K562 (cell line): ENCODE measurements around the gene PPWD1.

Experiments used
- CREB1 ChIP-seq, 2 experiments: sonication (generic) in 1 of 2; formaldehyde crosslinking in 1 of 2; IDR thresholded peaks; 2 replicates each; pipeline versions ENCODE4 v1.6.1 to v1.8.0; 2012 to 2022; ENCODE audit warnings: inconsistent platforms in 1 of 2, mild to moderate bottlenecking in 1 of 2, missing genetic modification reagents in 1 of 2, moderate library complexity in 1 of 2
- IRF2 ChIP-seq: sonication (generic); formaldehyde crosslinking; IDR thresholded peaks from 2 replicates; pipeline ENCODE4 v1.8.1; 2022; ENCODE audit warnings: mild to moderate bottlenecking, missing genetic modification reagents
- JUN ChIP-seq, 2 experiments: sonication (generic) in 1 of 2; formaldehyde crosslinking in 1 of 2; IDR thresholded peaks; 2 replicates each; pipeline versions ENCODE4 v1.6.1 to v1.8.0; 2012 to 2022; ENCODE audit warnings: borderline replicate concordance in 2 of 2, mild to moderate bottlenecking in 2 of 2, improper control_type of control experiment in 1 of 2, low read depth in 1 of 2, low read length in 1 of 2, missing genetic modification reagents in 1 of 2
- L3MBTL2 ChIP-seq: fragments of 450-650 bp; IDR thresholded peaks from 2 replicates; pipeline ENCODE4 v1.6.1; 2016; ENCODE audit warnings: mild to moderate bottlenecking, moderate library complexity
- LARP7 ChIP-seq: fragments of 450-650 bp; IDR thresholded peaks from 2 replicates; pipeline ENCODE4 v1.6.1; 2016
- MAFK ChIP-seq: IDR thresholded peaks from 2 replicates; pipeline ENCODE4 v1.6.1; 2011; ENCODE audit warnings: low read length, improper control_type of control experiment
- NCOA4 ChIP-seq: fragments of 450-650 bp; IDR thresholded peaks from 2 replicates; pipeline ENCODE4 v1.6.1; 2018; ENCODE audit warnings: mild to moderate bottlenecking; ENCODE audit not compliant: partially characterized antibody
- SIX5 ChIP-seq, 2 experiments: IDR thresholded peaks; 2 replicates each; pipeline ENCODE4 v1.6.1; 2011; ENCODE audit warnings: low read length in 2 of 2, borderline replicate concordance in 1 of 2, low read depth in 1 of 2, mild to moderate bottlenecking in 1 of 2, moderate library complexity in 1 of 2; ENCODE audit not compliant: insufficient read depth in 1 of 2
- SP2 ChIP-seq: IDR thresholded peaks from 2 replicates; pipeline ENCODE4 v1.6.1; 2011; ENCODE audit warnings: mild to moderate bottlenecking, low read depth, low read length, moderate library complexity; ENCODE audit not compliant: poor library complexity, severe bottlenecking; ENCODE audit errors: extremely low read depth
- STAT5B ChIP-seq: fragments of 250-450 bp; sonication (Bioruptor Pico); IDR thresholded peaks from 2 replicates; pipeline ENCODE4 v1.8.0; 2021; ENCODE audit warnings: mild to moderate bottlenecking, inconsistent platforms
- TF ChIP-seq, protein P1 (sequence below): sonication (generic); formaldehyde crosslinking; IDR thresholded peaks from 2 replicates; pipeline ENCODE4 v1.8.1; 2023; ENCODE audit warnings: mild to moderate bottlenecking, missing genetic modification reagents
- TF ChIP-seq, protein P2 (sequence below), 3 experiments: IDR thresholded peaks in 2 of 3; conservative IDR thresholded peaks in 1 of 3; 2 replicates each; pipeline ENCODE4 v1.5.1; 2011 to 2012; ENCODE audit warnings: low read length in 3 of 3, mild to moderate bottlenecking in 3 of 3, control low read depth in 2 of 3, improper control_type of control experiment in 1 of 3, inconsistent platforms in 1 of 3, low read depth in 1 of 3, mixed read lengths in 1 of 3, moderate library complexity in 1 of 3; ENCODE audit not compliant: insufficient read depth in 2 of 3
- TF ChIP-seq, protein P3 (sequence below): sonication (generic); formaldehyde crosslinking; IDR thresholded peaks from 2 replicates; pipeline ENCODE4 v1.8.0; 2023; ENCODE audit warnings: mild to moderate bottlenecking, missing genetic modification reagents
- TF ChIP-seq, protein P4 (sequence below): fragments of 200-600 bp; sonication (generic); IDR thresholded peaks from one replicate; pipeline ENCODE4 v1.6.1; 2012; ENCODE audit warnings: mild to moderate bottlenecking, low read depth, low read length, inconsistent platforms

DNA sequence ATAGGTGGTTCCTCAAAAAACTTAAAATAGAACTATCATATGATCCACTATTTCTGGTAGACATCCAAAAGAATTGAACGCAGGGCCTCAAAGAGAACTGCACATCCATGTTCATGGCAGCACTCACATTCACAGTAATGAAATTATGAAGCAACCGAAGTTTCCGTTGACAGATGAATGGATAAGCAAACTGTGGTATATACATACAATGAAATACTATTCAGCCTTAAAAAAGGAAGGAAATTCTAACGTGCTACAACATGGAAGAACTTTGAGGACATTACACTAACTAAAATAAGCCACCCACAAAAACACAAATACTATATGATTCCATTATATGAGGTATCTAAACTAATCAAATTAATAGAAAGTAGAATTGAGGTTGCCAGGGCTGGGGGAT is 18.6 kb upstream of the PPWD1 start:
- no peak for TF ChIP-seq SIX5 (IDR thresholded peaks at IDR 0.05; ENCODE audit: borderline replicate concordance in 1 of 2, insufficient read depth in 1 of 2, low read depth in 1 of 2, low read length in 2 of 2)
- TF ChIP-seq SP2: no peak
- TF ChIP-seq, protein P1, sequence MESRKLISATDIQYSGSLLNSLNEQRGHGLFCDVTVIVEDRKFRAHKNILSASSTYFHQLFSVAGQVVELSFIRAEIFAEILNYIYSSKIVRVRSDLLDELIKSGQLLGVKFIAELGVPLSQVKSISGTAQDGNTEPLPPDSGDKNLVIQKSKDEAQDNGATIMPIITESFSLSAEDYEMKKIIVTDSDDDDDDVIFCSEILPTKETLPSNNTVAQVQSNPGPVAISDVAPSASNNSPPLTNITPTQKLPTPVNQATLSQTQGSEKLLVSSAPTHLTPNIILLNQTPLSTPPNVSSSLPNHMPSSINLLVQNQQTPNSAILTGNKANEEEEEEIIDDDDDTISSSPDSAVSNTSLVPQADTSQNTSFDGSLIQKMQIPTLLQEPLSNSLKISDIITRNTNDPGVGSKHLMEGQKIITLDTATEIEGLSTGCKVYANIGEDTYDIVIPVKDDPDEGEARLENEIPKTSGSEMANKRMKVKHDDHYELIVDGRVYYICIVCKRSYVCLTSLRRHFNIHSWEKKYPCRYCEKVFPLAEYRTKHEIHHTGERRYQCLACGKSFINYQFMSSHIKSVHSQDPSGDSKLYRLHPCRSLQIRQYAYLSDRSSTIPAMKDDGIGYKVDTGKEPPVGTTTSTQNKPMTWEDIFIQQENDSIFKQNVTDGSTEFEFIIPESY (CRISPR knock-in tag): no peak
- TF ChIP-seq NCOA4: no peak
- no peak for TF ChIP-seq IRF2 (CRISPR knock-in tag)
- no peak for TF ChIP-seq STAT5B
- TF ChIP-seq L3MBTL2: no peak
- TF ChIP-seq LARP7: no peak
- TF ChIP-seq MAFK: no peak
- no peak for TF ChIP-seq CREB1 (IDR thresholded peaks at IDR 0.05)
- TF ChIP-seq CREB1 (CRISPR knock-in tag; IDR thresholded peaks at IDR 0.05): no peak
- TF ChIP-seq, protein P2, sequence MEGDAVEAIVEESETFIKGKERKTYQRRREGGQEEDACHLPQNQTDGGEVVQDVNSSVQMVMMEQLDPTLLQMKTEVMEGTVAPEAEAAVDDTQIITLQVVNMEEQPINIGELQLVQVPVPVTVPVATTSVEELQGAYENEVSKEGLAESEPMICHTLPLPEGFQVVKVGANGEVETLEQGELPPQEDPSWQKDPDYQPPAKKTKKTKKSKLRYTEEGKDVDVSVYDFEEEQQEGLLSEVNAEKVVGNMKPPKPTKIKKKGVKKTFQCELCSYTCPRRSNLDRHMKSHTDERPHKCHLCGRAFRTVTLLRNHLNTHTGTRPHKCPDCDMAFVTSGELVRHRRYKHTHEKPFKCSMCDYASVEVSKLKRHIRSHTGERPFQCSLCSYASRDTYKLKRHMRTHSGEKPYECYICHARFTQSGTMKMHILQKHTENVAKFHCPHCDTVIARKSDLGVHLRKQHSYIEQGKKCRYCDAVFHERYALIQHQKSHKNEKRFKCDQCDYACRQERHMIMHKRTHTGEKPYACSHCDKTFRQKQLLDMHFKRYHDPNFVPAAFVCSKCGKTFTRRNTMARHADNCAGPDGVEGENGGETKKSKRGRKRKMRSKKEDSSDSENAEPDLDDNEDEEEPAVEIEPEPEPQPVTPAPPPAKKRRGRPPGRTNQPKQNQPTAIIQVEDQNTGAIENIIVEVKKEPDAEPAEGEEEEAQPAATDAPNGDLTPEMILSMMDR (IDR thresholded peaks at IDR 0.05 in 2 of 3, conservative IDR thresholded peaks at IDR 0.05 in 1 of 3; ENCODE audit: insufficient read depth in 2 of 3, low read depth in 1 of 3, low read length in 3 of 3): no peak
- TF ChIP-seq, protein P3, sequence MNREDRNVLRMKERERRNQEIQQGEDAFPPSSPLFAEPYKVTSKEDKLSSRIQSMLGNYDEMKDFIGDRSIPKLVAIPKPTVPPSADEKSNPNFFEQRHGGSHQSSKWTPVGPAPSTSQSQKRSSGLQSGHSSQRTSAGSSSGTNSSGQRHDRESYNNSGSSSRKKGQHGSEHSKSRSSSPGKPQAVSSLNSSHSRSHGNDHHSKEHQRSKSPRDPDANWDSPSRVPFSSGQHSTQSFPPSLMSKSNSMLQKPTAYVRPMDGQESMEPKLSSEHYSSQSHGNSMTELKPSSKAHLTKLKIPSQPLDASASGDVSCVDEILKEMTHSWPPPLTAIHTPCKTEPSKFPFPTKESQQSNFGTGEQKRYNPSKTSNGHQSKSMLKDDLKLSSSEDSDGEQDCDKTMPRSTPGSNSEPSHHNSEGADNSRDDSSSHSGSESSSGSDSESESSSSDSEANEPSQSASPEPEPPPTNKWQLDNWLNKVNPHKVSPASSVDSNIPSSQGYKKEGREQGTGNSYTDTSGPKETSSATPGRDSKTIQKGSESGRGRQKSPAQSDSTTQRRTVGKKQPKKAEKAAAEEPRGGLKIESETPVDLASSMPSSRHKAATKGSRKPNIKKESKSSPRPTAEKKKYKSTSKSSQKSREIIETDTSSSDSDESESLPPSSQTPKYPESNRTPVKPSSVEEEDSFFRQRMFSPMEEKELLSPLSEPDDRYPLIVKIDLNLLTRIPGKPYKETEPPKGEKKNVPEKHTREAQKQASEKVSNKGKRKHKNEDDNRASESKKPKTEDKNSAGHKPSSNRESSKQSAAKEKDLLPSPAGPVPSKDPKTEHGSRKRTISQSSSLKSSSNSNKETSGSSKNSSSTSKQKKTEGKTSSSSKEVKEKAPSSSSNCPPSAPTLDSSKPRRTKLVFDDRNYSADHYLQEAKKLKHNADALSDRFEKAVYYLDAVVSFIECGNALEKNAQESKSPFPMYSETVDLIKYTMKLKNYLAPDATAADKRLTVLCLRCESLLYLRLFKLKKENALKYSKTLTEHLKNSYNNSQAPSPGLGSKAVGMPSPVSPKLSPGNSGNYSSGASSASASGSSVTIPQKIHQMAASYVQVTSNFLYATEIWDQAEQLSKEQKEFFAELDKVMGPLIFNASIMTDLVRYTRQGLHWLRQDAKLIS (CRISPR knock-in tag): no peak
- TF ChIP-seq JUN (IDR thresholded peaks at IDR 0.05; ENCODE audit: borderline replicate concordance, low read depth, low read length): no peak
- TF ChIP-seq JUN (CRISPR knock-in tag; IDR thresholded peaks at IDR 0.05; ENCODE audit: borderline replicate concordance): no peak
- TF ChIP-seq, protein P4, sequence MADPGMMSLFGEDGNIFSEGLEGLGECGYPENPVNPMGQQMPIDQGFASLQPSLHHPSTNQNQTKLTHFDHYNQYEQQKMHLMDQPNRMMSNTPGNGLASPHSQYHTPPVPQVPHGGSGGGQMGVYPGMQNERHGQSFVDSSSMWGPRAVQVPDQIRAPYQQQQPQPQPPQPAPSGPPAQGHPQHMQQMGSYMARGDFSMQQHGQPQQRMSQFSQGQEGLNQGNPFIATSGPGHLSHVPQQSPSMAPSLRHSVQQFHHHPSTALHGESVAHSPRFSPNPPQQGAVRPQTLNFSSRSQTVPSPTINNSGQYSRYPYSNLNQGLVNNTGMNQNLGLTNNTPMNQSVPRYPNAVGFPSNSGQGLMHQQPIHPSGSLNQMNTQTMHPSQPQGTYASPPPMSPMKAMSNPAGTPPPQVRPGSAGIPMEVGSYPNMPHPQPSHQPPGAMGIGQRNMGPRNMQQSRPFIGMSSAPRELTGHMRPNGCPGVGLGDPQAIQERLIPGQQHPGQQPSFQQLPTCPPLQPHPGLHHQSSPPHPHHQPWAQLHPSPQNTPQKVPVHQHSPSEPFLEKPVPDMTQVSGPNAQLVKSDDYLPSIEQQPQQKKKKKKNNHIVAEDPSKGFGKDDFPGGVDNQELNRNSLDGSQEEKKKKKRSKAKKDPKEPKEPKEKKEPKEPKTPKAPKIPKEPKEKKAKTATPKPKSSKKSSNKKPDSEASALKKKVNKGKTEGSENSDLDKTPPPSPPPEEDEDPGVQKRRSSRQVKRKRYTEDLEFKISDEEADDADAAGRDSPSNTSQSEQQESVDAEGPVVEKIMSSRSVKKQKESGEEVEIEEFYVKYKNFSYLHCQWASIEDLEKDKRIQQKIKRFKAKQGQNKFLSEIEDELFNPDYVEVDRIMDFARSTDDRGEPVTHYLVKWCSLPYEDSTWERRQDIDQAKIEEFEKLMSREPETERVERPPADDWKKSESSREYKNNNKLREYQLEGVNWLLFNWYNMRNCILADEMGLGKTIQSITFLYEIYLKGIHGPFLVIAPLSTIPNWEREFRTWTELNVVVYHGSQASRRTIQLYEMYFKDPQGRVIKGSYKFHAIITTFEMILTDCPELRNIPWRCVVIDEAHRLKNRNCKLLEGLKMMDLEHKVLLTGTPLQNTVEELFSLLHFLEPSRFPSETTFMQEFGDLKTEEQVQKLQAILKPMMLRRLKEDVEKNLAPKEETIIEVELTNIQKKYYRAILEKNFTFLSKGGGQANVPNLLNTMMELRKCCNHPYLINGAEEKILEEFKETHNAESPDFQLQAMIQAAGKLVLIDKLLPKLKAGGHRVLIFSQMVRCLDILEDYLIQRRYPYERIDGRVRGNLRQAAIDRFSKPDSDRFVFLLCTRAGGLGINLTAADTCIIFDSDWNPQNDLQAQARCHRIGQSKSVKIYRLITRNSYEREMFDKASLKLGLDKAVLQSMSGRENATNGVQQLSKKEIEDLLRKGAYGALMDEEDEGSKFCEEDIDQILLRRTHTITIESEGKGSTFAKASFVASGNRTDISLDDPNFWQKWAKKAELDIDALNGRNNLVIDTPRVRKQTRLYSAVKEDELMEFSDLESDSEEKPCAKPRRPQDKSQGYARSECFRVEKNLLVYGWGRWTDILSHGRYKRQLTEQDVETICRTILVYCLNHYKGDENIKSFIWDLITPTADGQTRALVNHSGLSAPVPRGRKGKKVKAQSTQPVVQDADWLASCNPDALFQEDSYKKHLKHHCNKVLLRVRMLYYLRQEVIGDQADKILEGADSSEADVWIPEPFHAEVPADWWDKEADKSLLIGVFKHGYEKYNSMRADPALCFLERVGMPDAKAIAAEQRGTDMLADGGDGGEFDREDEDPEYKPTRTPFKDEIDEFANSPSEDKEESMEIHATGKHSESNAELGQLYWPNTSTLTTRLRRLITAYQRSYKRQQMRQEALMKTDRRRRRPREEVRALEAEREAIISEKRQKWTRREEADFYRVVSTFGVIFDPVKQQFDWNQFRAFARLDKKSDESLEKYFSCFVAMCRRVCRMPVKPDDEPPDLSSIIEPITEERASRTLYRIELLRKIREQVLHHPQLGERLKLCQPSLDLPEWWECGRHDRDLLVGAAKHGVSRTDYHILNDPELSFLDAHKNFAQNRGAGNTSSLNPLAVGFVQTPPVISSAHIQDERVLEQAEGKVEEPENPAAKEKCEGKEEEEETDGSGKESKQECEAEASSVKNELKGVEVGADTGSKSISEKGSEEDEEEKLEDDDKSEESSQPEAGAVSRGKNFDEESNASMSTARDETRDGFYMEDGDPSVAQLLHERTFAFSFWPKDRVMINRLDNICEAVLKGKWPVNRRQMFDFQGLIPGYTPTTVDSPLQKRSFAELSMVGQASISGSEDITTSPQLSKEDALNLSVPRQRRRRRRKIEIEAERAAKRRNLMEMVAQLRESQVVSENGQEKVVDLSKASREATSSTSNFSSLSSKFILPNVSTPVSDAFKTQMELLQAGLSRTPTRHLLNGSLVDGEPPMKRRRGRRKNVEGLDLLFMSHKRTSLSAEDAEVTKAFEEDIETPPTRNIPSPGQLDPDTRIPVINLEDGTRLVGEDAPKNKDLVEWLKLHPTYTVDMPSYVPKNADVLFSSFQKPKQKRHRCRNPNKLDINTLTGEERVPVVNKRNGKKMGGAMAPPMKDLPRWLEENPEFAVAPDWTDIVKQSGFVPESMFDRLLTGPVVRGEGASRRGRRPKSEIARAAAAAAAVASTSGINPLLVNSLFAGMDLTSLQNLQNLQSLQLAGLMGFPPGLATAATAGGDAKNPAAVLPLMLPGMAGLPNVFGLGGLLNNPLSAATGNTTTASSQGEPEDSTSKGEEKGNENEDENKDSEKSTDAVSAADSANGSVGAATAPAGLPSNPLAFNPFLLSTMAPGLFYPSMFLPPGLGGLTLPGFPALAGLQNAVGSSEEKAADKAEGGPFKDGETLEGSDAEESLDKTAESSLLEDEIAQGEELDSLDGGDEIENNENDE: no peak
